SH-SY5Y (cell line): ENCODE results near the gene SHC4.

Experiments
- GATA2 ChIP-seq: IDR thresholded peaks from 2 replicates; pipeline ENCODE4 v1.6.1; 2011; ENCODE audit warnings: mild to moderate bottlenecking, low read depth, low read length
- GATA3 ChIP-seq: IDR thresholded peaks from 2 replicates; pipeline ENCODE4 v1.6.1; 2011; ENCODE audit warnings: low read depth, mild to moderate bottlenecking, low read length, moderate library complexity

GRCh38 chr15:48955370-48955769, 8.3 kb downstream of the SHC4 start:
- TF ChIP-seq GATA2 (no peak), GATA3 (no peak)
